Fibroblast of gingiva (primary cell): Measurements from ENCODE around the gene SNX33.
A peak's percentile ranks its signal among the peaks of the same experiment; 100 is the strongest.
"Not testable (repeated sequence)": the region's sequence is repeated elsewhere in the genome, so short reads cannot be mapped to it uniquely, and the experiment has no call there.

Experiments
- DNase-seq: peaks from one replicate; pipeline ENCODE4 v3.0.0-alpha.2; 2011; ENCODE audit warnings: low read depth

SNX33 gene

DNA sequence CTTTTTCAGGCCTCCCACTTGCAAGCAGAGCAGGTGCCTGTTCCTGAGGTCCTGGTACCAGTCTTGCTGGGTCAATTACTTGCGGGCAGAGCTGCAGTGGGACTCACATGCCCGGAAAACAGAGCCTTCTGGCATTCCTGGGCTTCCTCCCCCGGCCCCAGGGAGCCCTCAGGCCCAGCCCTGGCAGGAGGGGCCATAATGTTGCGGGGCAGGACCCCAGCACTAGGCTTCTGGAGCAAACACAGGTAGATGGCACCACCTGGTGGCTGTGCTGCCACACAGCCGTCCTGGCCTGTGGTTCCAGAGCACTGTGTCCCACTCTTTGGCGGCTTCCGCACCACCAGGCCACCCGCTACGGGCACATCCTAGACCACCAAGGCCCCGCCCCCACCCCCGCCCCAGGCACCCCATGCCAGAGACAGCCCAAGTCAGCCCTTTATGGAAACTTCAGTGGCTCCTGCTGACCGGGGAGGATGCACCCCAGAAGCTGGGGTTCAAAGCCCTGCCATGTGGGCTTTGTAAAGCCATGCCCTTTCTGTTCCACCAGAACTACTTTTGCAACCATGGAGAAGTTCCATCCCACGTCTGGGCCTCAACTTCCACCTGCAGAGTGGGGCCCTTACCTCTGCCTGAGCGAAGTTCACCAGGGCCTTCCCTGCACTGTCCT lies 36.1 kb downstream of the SNX33 start:
- peak; percentile 33 for DNase-seq

DNA sequence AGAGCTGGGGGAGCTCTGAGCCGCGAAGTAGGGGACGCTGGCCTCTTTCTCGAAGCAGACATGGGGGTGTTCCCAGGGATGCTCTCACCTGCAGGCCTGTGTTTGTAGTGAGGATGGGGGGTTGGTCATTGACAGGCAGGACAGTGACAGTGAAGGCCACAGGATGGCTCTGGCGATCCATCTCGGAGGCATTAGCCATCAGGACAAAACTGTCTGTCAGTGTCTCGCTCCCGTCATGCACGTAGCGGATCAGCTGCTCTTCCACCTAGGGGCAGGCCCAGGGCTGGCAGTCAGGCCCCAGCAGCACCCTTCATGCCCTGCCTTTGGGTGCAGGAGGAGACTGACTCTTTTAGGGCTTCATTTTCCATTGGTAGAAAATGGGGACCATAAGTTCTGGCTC lies 36.9 kb downstream of the SNX33 start:
- no peak for DNase-seq

DNA sequence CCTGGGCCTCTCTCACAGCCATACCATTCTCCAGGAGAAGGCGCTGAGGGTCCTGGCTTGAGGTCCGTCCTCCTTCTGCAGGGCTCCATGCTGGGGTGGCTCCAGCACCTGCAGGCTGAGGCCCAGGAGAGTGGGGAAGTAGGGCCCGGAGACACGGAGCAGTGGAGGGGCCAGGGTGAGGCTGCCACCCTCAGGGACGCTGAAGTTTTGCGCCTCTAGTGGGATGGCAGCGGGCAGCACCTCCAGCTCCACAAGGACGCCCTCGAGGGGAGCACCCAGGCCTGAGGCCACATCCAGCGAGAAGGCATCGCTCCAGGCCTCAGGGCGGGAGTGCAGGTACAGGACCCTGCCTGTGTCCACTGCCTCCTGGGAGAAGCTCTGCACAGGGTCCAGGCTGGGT lies 37.5 kb downstream of the SNX33 start:
- DNase-seq, result no peak

DNA sequence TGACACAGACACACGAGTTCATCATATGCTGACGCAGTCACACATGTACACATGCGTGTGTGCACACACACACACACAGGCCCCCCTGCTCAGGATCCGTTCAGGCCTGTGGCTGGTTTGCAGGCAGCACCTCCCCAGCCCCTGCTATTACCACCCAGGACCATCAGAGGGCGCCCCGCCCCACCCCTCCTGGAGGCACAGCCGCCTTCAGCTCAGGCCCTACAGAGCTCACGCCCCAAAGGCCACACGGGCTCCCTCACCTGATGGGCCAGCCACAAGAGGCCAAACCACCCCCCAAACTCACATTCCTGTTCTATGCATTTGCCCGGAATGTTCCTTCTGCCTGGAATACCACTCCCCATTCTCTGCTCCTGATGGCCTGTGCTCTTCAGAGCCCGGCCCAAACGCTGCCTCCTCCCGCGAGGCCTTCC lies 38.5 kb downstream of the SNX33 start:
- DNase-seq, result peak; percentile 39

DNA sequence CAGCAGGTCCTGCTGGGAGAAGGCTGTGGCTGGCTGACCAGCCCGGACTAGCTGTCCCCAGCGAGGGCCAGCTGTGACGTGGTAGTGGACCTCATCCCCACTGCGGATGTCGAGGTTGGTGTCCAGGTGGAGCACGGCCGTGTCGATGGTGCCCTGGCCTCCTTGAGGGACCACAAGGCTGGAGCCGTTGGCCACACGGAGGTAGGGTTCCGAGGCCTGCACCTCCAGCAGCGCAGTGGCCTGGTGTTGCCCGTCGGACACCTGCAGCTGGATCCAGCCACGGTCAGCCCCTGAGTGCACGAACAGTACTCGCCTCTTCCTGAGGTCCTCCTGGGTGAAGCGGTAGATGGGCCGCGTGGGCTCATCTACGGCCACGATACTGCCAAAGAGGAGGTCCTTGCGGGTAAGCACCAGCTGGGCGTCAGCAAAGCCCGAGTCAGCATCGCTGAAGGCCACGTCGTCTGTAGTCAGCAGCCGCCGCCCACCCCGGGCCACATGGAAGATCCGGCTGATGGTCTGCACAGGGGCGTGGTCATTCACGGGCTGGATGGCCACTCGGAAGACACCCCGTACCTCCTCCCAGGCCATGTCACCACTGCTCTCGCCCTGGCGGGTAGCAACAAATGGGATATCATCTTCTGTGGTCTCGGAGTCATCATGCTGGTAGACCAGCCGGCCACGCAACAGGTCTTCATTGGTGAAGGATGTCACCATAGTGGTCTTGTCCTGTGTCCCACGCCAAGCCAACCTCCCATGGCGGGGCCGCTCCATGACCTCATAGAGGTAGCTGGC lies 40.0 kb downstream of the SNX33 start:
- no peak for DNase-seq

DNA sequence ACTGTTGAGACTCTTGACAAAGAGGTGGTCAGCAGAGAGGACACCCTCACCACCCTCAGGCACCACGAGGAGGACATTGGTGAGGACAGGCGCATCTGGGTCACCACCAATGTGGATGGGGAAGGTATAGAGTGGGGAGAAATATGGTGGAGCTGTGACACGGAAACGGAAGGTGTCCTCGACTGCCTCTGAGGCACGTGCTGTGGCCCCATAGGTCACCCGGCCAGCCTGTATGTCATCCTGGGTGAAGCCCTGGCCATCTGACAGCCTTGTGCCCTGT lies 40.5 kb downstream of the SNX33 start:
- no peak for DNase-seq

DNA sequence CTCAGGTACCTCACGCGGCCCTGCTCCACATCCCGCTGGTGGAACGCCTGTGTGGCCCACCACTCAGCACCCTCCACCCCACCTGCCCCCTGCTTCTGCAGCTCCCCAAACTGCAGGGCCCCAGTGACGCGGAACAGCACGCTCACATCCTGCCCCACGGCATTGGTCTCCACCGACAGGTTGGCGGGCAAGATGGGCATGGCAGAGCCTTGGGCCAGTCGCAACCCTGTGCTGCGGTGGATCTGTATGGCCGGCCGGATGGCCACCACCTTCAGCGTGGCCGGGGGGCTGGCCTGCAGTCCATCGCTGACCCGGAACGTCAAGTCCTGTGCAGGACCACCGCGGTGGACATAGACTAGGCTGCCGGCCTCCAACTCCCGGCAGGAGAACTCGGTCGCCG lies 41.1 kb downstream of the SNX33 start:
- DNase-seq, result no peak

DNA sequence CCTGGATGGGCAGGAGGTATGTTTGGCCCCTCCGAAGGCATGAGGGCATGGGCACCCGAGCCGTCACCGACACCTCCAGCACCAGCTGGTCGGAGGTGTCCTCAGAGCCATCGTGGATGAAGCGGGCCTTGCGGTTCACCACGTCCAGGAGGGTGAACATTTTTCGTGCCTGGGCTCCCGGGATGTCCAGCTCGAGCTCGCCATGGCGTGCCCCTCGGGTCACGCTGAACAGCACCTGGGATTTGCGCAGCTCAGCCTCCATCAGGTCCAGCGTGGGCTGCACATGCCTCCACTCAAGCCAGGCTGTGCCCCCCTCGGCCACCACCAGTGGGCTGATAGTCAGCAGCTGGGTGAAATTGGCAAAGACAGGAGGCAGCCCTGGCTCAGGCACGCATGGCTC lies 41.7 kb downstream of the SNX33 start:
- DNase-seq, result not testable (repeated sequence)

DNA sequence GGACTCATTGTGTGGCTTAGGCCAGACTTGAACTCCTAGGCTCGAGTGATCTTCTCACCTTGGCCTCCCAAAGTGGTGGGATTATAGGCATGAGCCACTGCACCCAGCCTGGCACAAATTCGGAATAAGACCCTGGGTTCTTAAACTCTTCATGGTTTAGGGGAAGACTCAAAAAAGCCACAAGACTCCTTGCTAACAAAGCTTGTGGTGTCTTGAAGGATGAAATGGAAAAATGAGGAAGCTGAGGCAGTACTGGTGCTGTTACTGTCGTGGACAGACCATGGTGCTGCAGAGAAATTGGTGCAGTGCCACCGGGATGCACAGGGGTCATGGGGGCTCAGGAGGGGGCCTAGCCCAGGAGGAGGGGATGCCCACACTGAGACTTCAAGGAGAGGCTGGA lies 44.6 kb downstream of the SNX33 start:
- DNase-seq, result not testable (repeated sequence)

DNA sequence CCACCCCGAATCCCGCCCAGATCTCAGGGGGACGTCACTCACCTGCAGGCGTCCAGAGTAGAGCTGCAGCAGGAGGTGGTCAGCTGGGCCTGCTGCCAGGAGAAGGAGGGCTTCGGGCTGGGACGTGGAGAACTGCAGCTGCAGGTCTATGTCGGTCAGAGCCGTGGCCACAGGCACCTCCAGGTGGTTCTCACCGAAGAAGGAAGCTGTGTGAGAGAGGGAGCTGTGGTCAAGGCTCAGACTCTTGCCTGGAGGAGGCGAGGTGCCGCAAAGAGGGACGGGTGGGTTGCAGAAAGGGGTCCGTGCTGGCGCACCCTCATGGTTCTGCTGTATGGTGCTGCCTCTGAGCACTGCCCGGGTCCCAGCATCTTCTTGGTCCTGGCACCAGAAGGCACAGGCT lies 45.3 kb downstream of the SNX33 start:
- not testable (repeated sequence) for DNase-seq

DNA sequence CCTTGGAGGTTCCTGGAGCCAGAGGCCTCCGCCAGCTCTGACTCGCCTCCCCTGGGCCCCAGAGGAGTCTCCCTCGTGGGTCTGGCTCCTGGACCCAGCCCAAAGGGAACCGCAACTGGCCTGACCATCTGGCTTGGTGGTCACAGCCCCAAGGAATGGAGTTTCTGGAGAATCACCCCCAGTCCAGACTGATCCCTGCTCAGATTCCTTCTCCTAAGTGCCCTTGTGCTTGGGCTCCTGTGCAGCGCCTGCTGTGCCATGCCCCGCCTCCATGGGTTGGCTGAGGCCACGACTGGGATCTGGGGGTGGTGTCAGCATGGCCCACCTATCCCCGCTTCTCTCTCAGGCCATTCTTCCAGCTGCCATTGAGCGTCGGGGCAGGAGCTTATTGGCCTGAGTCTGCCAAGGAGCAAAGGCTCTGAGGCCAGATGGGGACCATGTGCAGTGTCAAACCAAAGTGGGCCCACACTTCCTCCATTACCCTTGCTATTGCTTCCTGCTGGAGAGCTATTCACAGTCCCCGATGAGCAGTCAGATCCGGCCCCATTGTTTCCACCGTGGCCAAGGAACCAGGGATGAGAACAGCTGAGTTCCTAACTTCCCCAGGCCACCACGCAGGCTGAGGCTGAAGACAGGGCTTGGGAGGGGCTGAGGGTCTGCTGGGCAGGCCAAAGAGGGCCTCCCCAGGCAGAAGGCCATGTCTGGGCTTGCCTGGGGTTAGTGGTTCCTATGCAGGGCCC lies 46.0 kb downstream of the SNX33 start:
- peak; percentile 50 for DNase-seq

DNA sequence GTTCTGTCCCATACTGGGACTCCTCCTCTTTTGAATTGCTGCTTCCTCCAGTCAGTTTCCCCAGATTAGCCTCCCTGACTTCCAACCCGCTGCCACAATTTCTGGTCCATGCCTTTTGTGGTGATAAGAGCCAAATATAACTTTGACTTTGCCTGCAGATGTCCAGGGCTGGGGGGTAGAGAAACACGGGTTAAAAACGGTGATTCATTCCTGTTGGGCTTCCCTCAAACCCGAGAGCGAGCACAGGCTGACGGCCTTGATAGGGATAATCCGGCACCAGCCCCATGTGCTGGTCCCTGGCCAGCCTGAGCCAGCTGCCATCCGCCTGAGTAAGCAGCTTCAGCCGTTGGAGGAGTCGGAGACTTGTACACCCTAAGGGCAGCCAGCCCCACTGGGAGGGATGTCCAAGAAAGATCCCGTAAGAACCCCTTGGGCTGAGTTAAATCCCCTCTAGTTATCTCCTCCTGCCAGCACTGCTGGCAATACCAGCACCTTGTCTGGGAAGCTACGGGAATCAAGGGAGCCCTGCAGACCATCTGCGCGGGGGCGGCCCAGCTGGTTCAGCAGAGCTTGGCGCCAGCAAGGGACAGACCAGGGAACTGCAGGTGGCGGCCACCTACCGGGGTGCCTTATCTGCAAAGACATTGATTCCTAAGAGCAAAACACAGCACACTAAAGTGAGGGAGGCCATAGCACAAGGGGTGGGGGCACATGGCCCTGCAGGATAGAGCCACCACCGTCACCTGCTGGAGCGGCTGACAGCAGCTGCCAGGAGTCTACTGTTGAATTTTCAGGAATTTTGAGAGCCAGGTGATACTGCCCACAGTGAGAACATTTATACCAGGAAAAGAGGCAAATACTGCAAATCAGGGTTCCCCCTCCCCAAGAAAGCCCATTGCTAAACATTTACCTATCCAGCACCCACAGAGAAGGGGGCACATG lies 46.8 kb downstream of the SNX33 start:
- peak; percentile 94 for DNase-seq

DNA sequence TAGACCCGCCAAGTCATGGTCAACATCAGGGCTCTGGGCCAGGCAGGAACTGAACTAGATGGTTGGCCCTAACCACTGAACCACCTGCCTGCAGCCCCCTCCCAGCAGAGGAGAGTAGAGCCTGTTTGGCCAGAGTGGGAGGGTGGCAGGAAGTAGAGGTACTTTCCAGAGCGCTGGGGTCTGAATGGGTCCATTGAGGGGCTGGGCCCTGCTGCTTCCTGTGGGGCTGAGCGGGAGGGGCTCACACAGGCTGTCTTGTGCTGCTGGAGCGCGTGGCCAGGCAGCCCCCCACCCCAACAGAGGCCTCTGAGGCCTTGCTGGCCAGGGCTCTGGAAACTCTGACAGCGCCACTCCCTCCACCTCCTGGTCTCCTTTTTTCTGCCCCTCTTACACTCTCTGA lies 47.5 kb downstream of the SNX33 start:
- no peak for DNase-seq

DNA sequence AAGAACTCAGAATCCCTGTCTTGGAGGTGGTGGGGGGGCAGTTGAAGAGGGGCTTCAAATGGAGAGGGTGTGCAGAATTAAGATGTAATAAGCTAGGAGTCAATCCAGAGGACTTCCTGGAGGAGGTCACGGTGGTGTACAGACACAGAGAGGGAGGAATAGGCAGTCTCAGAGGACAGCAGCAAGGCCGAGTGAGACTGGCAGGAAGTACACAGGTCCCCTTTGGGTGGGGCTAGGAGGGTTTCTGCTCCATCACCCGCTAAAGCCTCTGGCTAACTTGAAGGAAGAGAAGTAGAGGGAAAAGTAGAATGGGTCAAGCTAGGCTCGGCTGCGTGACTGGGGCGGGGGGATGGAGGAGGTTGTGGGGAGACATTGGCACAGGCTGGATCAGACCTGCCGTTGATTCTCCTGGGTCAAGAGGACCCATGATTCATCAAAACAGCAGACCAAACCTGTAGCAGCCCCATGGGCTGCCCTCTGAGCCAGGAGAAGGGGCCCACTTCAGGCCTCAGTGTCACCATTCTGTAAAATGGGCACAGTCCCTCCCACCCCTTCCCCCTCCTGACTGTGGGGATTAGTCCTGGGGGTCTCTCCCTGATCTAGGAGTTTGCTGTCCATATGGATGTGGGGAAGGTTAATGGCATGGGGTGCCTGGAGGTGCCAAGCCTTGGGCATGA lies 48.1 kb downstream of the SNX33 start:
- DNase-seq, result no peak

DNA sequence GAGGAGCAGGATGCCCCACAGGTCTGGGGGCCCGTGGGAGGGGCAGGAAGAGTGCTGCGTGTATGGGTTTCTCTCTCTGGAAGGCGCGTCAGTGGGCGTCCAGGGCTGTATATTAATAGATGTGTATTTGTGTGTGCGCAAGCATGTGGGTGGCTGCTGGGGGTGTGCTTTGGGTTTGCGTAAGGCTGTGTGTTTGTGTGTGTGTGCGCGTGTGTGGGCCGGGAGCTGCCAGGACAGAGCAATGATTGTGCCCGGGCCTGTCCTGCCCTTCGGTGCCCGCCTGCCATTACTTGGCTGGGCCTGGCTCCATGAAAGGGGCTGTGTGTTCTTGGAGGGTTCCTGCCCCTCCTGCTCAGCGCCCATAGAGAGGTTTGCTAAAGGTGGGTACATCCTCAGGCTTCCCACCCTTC lies 48.6 kb downstream of the SNX33 start:
- peak; percentile 52 for DNase-seq

DNA sequence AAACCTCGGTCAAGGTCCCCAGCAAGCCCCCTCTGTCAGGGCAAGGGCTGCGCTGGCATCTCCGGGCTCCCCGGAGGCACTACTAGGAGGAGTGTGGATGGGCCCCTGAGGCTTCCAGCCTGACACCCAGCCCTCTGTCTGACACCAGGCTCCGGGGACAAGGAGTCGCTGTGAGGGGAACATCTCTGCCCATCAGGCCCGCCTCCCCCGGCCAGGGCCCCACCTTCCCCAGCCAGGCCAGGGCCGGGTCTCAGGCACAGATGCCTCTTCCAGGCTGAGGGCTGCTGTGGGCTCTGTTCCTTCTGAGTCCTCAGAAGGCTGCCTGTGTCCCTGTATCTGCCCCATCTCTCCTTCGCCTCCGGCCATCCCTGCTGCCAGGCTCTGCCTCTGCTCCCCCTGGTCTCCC lies 49.1 kb downstream of the SNX33 start:
- DNase-seq, result no peak

DNA sequence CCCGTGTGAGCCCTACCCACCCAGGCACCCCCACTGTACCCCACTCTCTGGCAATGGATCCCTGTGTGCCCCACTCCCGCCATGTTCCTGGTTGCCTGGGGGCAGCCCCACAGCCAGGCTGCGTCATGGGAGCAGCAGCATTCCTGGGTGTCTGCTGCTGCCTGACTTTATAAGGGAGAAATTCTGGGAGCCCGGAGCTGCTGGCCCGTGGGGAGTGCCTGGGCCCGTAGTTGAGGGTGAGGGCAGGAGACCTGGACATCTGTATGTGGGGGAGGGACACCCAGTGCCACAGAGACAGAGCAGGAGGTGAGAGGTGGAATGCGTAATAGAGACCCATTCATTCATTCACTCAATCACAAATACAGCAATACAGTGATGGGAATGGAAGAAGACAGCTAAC lies 49.8 kb downstream of the SNX33 start:
- DNase-seq, result no peak

DNA sequence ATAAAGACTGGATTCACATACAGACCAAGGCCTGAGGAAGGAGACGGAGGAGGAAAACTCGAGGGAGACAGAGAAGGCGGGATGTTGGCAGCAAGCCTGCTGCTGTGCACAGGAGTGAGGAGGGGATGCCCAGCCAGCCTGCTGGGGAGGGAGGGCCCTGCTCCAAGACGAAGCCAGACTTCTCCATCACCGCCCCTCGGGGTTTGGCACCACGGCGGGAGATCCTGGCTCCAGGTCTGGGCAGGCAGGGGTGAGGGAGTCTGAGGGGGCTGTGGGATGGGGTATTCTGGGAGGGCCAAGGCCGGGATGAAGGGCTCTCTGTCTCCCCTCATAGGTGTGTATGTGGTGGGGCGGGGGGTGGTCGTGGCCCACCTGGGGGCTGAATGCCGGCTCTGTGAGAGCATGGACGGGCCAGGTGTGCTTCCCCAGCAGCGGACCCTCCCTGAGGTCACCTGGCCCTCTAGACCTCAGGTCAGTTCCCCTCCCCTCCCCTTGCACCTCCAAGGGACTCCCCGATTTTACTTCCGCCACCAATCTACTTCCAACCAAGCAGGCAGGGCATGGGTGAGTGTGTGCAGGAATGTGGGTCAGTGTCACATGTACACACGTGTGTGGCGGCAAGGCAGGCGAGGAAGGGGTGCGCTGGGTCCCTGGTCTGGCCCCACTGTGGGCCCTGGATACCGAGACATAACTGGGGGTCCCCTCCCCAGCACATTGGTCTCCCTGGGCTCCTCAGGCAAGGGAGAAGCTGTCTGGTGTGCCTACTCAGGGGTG lies 50.4 kb downstream of the SNX33 start:
- not testable (repeated sequence) for DNase-seq

DNA sequence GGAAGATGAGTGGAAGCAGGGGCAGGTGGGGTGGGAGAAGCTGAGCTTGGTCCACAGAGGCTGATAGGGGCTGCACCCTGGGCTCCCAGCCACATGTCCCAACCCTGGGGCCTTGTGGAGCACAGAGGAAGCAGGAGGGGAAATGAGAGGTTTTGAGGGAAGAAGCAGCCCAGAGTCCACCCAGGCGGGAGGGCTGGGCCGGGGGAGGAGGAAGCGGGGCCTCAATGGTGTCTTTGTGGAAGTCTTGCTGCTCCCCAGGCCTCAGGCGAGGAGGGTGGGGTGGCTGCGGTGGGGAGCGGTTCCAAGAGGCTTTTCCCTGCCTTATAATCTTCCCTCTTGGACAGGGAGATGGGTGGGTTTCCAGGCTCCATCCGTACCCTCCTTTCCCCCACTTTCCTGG lies 51.8 kb downstream of the SNX33 start:
- not testable (repeated sequence) for DNase-seq

DNA sequence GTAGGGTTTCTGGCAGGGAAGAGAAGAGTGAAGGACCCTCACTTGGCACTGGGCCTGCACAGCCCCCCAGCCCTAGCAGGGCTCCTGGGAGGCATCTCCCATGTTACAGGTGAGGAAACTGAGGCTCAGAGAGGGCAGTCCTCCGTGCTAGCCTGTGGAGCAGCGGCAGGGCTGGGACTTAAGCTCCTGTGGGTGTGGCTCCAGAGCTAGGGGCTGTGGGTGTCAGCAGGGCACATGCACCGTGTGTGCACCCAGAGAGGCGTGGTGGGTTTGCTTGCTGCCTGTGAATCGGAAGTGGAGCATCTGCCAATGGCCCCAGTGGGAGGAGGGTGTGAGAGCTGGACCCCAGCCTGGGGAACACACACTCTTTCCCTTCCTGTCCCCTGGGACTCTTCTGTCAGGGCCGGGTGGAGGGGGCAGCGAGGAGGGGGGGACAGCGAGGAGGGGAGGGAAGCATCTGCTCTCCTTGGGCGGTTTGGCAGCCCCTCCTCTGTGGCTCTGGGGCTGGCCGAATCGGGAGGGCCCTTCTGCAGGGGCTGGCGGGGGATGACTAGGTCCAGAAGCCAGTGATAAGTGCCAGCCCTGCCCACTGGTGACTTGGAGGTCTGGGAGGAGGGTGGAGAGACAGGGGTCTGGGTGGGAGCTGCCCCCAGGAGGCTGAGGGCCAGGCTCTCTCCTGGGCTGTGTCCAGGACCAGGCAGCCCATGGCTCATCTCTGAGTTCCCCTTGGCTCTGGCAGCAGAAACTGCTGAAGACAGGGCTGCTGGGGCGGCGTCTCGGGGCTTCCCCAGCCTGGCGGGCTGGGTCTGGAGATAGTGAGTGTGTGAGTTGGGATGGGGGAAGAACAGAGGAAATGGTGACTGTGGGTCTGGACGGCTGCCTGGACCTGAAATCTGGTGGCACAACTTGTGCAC lies 52.5 kb downstream of the SNX33 start:
- DNase-seq, result peak; percentile 68
